Measurements from ENCODE around the gene LYRM2.

GRCh38 chr6:89566008-89566800 is 72.3 kb downstream of the LYRM2 start:
- TF ChIP-seq, protein P1, sequence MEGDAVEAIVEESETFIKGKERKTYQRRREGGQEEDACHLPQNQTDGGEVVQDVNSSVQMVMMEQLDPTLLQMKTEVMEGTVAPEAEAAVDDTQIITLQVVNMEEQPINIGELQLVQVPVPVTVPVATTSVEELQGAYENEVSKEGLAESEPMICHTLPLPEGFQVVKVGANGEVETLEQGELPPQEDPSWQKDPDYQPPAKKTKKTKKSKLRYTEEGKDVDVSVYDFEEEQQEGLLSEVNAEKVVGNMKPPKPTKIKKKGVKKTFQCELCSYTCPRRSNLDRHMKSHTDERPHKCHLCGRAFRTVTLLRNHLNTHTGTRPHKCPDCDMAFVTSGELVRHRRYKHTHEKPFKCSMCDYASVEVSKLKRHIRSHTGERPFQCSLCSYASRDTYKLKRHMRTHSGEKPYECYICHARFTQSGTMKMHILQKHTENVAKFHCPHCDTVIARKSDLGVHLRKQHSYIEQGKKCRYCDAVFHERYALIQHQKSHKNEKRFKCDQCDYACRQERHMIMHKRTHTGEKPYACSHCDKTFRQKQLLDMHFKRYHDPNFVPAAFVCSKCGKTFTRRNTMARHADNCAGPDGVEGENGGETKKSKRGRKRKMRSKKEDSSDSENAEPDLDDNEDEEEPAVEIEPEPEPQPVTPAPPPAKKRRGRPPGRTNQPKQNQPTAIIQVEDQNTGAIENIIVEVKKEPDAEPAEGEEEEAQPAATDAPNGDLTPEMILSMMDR (IDR thresholded peaks at IDR 0.05), result no peak
- no peak for TF ChIP-seq POLR2A (IDR thresholded peaks at IDR 0.05)
